GM12874 (cell line): ENCODE results near the gene ZBTB33.

Source experiments
- TF ChIP-seq, protein P1 (sequence below): IDR thresholded peaks from 2 replicates; pipeline ENCODE4 v1.5.1; 2011; ENCODE audit warnings: low read depth, mild to moderate bottlenecking, control low read depth, low read length, moderate library complexity; ENCODE audit not compliant: insufficient read depth

The ZBTB33 gene

DNA sequence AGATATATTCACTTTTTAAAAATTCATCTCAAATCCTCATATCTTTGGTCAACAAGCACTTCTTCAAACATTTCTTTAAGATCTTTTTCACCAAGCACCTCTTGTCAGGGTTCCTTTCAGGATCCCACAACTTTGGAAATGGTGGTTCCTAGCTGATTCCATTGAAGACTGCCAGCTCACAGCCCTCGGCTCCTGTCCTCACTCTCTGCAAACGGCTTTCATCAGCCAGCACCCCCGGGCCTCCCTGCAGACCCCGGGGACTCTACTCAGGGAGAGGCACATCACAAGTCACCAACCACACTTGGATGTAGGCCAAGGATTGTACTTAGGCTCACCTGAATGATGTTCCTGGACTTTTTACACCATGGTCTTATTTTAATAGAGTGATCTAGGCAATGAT is 20.0 kb downstream of the ZBTB33 start:
- TF ChIP-seq, protein P1, sequence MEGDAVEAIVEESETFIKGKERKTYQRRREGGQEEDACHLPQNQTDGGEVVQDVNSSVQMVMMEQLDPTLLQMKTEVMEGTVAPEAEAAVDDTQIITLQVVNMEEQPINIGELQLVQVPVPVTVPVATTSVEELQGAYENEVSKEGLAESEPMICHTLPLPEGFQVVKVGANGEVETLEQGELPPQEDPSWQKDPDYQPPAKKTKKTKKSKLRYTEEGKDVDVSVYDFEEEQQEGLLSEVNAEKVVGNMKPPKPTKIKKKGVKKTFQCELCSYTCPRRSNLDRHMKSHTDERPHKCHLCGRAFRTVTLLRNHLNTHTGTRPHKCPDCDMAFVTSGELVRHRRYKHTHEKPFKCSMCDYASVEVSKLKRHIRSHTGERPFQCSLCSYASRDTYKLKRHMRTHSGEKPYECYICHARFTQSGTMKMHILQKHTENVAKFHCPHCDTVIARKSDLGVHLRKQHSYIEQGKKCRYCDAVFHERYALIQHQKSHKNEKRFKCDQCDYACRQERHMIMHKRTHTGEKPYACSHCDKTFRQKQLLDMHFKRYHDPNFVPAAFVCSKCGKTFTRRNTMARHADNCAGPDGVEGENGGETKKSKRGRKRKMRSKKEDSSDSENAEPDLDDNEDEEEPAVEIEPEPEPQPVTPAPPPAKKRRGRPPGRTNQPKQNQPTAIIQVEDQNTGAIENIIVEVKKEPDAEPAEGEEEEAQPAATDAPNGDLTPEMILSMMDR, result no peak

DNA sequence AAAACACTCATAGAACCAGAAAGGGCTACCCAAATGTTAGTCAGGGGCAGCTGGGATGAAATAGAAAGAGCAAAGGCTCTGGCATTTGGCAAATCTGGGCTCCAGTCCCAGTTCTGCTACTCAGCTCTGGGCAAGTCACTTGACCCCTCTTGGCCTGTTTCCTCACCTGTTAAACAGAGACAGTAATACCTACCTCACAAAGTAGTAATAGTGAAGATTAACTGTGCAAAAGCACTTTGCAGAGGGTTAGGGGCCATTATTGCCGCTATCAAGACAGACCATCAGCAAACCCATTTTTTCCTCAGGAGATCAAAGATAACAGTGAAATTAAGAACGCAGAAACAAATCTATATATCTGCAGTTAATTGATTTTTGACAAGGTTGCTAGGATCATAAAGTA is 20.6 kb downstream of the ZBTB33 start:
- TF ChIP-seq, protein P1, result no peak

DNA sequence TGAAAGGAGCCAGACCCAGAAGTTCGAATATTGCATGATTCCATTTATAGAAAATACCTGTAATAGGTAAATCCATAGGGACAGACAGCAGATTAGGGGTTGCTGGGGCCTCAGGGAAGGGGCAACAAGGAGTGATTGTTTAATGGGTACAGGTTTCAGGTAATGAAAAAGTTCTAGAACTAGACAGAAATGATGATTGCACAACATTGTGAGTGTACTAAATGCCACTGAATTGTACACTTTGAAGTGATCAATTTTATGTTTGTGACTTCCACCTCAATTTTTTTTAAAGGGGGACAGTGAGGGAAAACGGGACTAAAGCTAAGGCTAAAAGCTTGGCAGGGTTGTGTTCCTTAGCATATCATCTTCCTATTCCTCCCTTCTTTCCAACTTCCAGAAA is 23.5 kb downstream of the ZBTB33 start:
- TF ChIP-seq, protein P1, result no peak

DNA sequence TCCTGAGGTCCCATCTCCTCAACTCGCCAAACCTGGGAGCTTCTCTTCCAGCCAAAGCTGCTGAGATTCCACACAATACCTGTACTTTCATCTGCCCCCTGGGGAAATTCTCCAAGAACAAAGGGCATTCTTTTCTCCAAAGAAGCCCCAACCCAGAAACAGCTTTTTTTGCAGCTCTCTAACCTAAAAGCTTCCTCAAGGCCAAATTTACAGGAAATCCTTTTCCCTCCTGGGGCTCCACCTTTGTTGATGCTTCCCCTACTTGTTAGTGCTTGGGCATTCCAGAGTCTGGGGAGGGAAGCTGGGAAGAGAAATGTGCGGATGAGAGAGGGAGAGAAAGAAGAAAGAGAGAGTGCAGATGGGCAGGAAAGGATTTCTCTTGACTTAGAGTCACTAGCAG is 24.3 kb downstream of the ZBTB33 start:
- TF ChIP-seq, protein P1, result no peak

DNA sequence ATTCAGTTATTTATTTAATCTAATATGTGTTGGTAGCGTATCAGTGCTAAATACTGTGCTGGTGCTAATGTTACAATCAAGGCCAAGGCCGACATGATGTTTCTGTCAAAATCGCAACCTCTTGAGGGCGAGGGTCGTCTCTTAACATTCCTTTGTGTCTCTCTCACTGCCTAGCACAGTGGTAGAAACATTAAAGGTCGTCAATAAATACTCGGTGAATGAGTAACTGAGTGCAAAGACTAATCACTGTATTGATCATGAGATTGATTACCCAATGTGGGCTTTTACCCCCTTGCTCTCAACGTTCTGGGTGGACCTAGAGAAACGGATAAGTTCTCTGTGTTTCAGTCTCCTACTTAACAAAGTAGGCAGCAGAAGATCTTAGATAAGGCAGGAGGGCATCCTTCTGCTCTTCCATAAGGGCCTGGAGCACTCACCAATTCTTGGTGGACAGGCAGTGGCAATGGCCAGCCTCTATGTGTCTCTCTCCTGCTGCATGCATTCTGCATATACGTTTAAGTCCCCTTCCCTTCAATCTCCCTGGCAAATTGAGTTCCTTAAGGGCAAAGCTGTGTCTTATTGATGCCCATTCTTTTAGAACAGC is 30.5 kb downstream of the ZBTB33 start:
- TF ChIP-seq, protein P1, result no peak

DNA sequence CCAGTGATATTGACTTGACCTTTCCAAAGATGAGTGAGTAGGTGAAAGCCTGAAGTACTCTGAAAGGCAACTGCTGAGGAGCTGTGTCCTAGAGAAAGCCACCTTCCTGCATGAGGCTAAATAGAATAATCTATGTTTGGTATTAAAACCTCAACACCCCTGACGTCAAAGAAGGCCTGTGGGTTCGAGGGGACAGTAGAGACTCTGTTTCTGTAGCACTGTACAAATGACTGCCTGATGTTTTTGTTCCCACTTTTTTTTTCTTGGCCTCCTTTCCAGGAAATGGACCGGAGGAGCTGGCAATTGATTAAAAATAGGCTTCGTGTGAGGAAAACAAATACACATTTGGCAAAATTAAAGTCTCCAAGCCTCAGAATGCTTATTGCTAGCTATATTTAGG is 31.1 kb downstream of the ZBTB33 start:
- TF ChIP-seq, protein P1, result no peak

DNA sequence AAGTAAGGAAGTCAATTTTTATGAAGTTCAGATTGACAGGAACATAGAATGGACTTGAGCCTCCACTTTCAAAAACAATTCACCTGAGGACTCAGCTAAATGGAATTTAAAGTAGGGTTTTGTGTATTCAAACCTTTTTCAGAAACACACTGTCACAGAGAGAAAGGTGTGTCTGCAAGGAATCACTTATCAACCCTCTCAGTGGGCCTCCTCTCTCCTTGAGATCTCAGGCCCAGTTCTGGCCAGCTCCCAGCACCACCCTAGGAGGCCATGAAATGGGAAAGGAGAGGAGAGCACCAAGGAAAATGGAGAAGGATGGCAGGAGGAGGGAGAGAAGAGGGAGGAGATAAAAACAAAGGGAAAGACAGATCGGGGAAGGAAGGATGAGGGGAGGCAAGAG is 32.1 kb downstream of the ZBTB33 start:
- TF ChIP-seq, protein P1, result no peak
